SK-N-SH treated with all-trans-retinoic acid at 6 μM for 48 hours (cell line): ENCODE data around the gene PPP6C.

Experiments used
- ZFP30 ChIP-seq: fragments of 450-650 bp; formaldehyde crosslinking; IDR thresholded peaks from 2 replicates; pipeline ENCODE4 v1.5.0; 2022; ENCODE audit warnings: mild to moderate bottlenecking, moderate library complexity
- TF ChIP-seq, protein P1 (sequence below): fragments of 250-450 bp; sonication (Bioruptor Pico); IDR thresholded peaks from 2 replicates; pipeline ENCODE4 v1.8.0; 2020; ENCODE audit warnings: mild to moderate bottlenecking, moderate library complexity, borderline replicate concordance

DNA sequence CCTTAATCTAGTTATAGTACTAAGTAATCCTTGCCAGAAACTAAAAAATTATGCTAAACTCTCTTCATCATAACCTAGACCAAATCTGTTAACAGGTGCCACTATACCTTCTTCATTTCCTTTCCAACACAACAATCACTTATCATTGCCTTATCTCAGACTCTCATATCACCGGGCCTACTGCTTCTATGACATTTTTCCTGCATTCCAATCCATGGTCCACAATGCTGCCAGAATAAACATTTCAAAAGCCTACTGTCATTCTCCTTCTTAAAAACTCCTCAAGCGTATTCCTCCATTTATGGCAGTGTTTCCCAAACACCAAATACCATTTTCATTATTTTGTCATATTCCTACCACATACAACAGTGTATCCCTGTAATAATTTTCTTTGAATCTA, 6.5 kb downstream of the PPP6C start:
- TF ChIP-seq, protein P1, sequence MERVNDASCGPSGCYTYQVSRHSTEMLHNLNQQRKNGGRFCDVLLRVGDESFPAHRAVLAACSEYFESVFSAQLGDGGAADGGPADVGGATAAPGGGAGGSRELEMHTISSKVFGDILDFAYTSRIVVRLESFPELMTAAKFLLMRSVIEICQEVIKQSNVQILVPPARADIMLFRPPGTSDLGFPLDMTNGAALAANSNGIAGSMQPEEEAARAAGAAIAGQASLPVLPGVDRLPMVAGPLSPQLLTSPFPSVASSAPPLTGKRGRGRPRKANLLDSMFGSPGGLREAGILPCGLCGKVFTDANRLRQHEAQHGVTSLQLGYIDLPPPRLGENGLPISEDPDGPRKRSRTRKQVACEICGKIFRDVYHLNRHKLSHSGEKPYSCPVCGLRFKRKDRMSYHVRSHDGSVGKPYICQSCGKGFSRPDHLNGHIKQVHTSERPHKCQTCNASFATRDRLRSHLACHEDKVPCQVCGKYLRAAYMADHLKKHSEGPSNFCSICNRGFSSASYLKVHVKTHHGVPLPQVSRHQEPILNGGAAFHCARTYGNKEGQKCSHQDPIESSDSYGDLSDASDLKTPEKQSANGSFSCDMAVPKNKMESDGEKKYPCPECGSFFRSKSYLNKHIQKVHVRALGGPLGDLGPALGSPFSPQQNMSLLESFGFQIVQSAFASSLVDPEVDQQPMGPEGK (CRISPR knock-in tag) = no peak
- no peak for TF ChIP-seq ZFP30 (CRISPR knock-in tag)
